PC-3 (cell line): Measurements from ENCODE around the gene OXSR1. TPM values are rescaled to one million over a fixed set of nuclear protein-coding genes. Genes with fewer than 3 reads are reported as not detected.

Experiments used
- ATAC-seq: fragments of 200-7000 bp; cut with Tn5 transposase; 2 replicates; pipeline ENCODE4 v1.9.1; 2020; ENCODE audit warnings: mild to moderate bottlenecking, moderate library complexity
- BruUV-seq: library from RNA; stranded (reverse); fragments of 400-500 nt; replicated peaks from 2 replicates; lab custom pipeline; 2021; lab: Mats Ljungman, UMichigan
- CTCF ChIA-PET: fragments of 300-600 bp; sonication (Branson Sonifier 250); formaldehyde crosslinking; loops from one replicate; lab custom pipeline; 2022; ENCODE audit warnings: antibody characterized with exemption; lab: Charles Lee
- POLR2A ChIA-PET: fragments of 300-600 bp; sonication (Branson Sonifier 250); formaldehyde crosslinking; loops from one replicate; lab custom pipeline; 2022; ENCODE audit warnings: antibody characterized with exemption; ENCODE audit not compliant: unreplicated experiment; lab: Charles Lee
- DNase-seq: peaks from one replicate; pipeline ENCODE4 v3.0.0-alpha.2; 2015
- H2AFZ ChIP-seq: fragments of 300-600 bp; sonication (generic); 2 replicates; pipeline ENCODE4 v1.6.0; 2016; ENCODE audit warnings: antibody characterized with exemption, low read length
- H3F3A ChIP-seq: fragments of 300-600 bp; sonication (generic); one replicate; pipeline ENCODE4 v1.6.0; 2017; ENCODE audit warnings: antibody characterized with exemption, low read length, control low read depth, mild to moderate bottlenecking; ENCODE audit not compliant: unreplicated experiment
- H3K27ac ChIP-seq: fragments of 300-600 bp; sonication (generic); 2 replicates; pipeline ENCODE4 v1.5.1; 2016; ENCODE audit warnings: mild to moderate bottlenecking, low read length
- H3K27me3 ChIP-seq: fragments of 300-600 bp; sonication (generic); 2 replicates; pipeline ENCODE4 v1.6.1; 2016; ENCODE audit warnings: low read length, mixed read lengths
- H3K36me3 ChIP-seq: fragments of 300-600 bp; sonication (generic); 2 replicates; pipeline ENCODE4 v1.6.1; 2016; ENCODE audit warnings: low read depth, mixed run types, low read length, mixed read lengths
- H3K4me1 ChIP-seq: fragments of 300-600 bp; sonication (generic); 2 replicates; pipeline ENCODE4 v1.5.1; 2016; ENCODE audit warnings: low read length; ENCODE audit not compliant: insufficient read depth
- H3K4me2 ChIP-seq: fragments of 300-600 bp; sonication (generic); 2 replicates; pipeline ENCODE4 v1.6.0; 2016; ENCODE audit warnings: low read length
- H3K4me3 ChIP-seq: fragments of 300-600 bp; sonication (generic); 2 replicates; pipeline ENCODE4 v1.5.1; 2016; ENCODE audit warnings: mild to moderate bottlenecking, low read length, mixed read lengths
- H3K79me2 ChIP-seq: fragments of 300-600 bp; sonication (generic); 2 replicates; pipeline ENCODE4 v1.6.1; 2017; ENCODE audit warnings: low read length, mixed read lengths
- H3K9ac ChIP-seq: fragments of 300-600 bp; sonication (generic); 2 replicates; pipeline ENCODE4 v1.6.0; 2016; ENCODE audit warnings: mild to moderate bottlenecking, low read length
- H3K9me2 ChIP-seq: fragments of 300-600 bp; sonication (generic); replicated peaks from 2 replicates; pipeline ENCODE4 v1.6.1; 2016; ENCODE audit warnings: mixed run types, low read length, mixed read lengths
- H3K9me3 ChIP-seq: fragments of 300-600 bp; sonication (generic); 2 replicates; pipeline ENCODE4 v1.6.1; 2016; ENCODE audit warnings: low read length, mixed read lengths
- H4K20me1 ChIP-seq: fragments of 300-600 bp; sonication (generic); 2 replicates; pipeline ENCODE4 v1.6.1; 2016; ENCODE audit warnings: low read length, mixed read lengths
- CTCF ChIP-seq: fragments of 300-600 bp; sonication (generic); conservative IDR thresholded peaks from 2 replicates; pipeline ENCODE4 v1.5.1; 2017; ENCODE audit warnings: antibody characterized with exemption, low read depth, mild to moderate bottlenecking, low read length
- EZH2 ChIP-seq: fragments of 300-600 bp; sonication (generic); IDR thresholded peaks from one replicate; pipeline ENCODE4 v1.6.1; 2017; ENCODE audit warnings: antibody characterized with exemption, mild to moderate bottlenecking, low read length; ENCODE audit not compliant: unreplicated experiment
- EZH2phosphoT487 ChIP-seq: fragments of 300-600 bp; sonication (generic); IDR thresholded peaks from 2 replicates; pipeline ENCODE4 v1.6.1; 2018; ENCODE audit warnings: mild to moderate bottlenecking, antibody characterized with exemption, low read length, borderline replicate concordance
- intact Hi-C: fragments of 100-400 bp; cut with micrococcal nuclease; formaldehyde crosslinking; loops from 2 replicates; pipeline ENCODE4 v1.9.0; 2023
- total RNA-seq: library from RNA; depleted of rRNA; stranded (reverse); fragments of >200 nt; gene quantifications from 2 replicates; pipeline ENCODE4 v1.2.3, GENCODE V29; 2014

Gene OXSR1
- total RNA-seq, 1 experiment from 2014 or later: 42.2 TPM

- no peak overlapping the region for H3K4me2 ChIP-seq
- CTCF ChIA-PET: no interaction called here
- H3K9me2 ChIP-seq: no peaks in the 10 kb centered on the region
- H3K27me3 ChIP-seq: no peaks in the 10 kb centered on the region
- no peaks in the 10 kb centered on the region for H3K79me2 ChIP-seq
- peaks cover 9% of the 10 kb centered on the region for H3K4me1 ChIP-seq
- H3K9ac ChIP-seq: no peak overlapping the region
- intact Hi-C loops: loop anchor here (5.0 kb wide), 1 partner anchor 228 kb away; the partner anchor contains the start of gene XYLB
- POLR2A ChIA-PET: no interaction called here
- H3K36me3 ChIP-seq: peaks cover 38% of the 10 kb centered on the region
- H3K27ac ChIP-seq: no peak overlapping the region
- no peak for TF ChIP-seq CTCF
- no peak for TF ChIP-seq EZH2
- no peak for TF ChIP-seq EZH2phosphoT487
- no peak for ATAC-seq
- no peaks in the 10 kb centered on the region for H4K20me1 ChIP-seq
- no TSS peak for BruUV-seq
- H3K9me3 ChIP-seq: no peaks in the 10 kb centered on the region
- no peak for DNase-seq
- H3K4me3 ChIP-seq: no peak overlapping the region
- no peaks in the 10 kb centered on the region for H3F3A ChIP-seq
- H2AFZ ChIP-seq: no peak overlapping the region
Observed at GRCh38 chr3:38119248-38119544, 46.1 kb upstream of the OXSR1 start.

GRCh38 chr3:38119821-38120692, 45.3 kb upstream of the OXSR1 start:
- Histone ChIP-seq H2AFZ (no peak overlapping the region), H3F3A (peaks cover 2% of the 10 kb centered on the region), H3K36me3 (peaks cover 42% of the 10 kb centered on the region), H3K9ac (no peak overlapping the region), H3K27ac (no peak overlapping the region), H3K9me2 (no peaks in the 10 kb centered on the region), H3K9me3 (no peaks in the 10 kb centered on the region), H3K79me2 (no peaks in the 10 kb centered on the region), H3K27me3 (no peaks in the 10 kb centered on the region), H3K4me3 (no peak overlapping the region), H3K4me1 (peaks cover 17% of the 10 kb centered on the region), H3K4me2 (no peak overlapping the region), H4K20me1 (no peaks in the 10 kb centered on the region)
- ATAC-seq (no peak), DNase-seq (no peak)
- CTCF ChIA-PET: no interaction called here
- TF ChIP-seq EZH2 (no peak), EZH2phosphoT487 (no peak), CTCF (no peak)
- intact Hi-C loops: loop anchor here (5.0 kb wide), 1 partner anchor 227 kb away; the partner anchor contains the start of gene XYLB
- no TSS peak for BruUV-seq
- POLR2A ChIA-PET: no interaction called here
